Measurements from ENCODE around the gene EIF4G3. TPM values are rescaled to one million over a fixed set of nuclear protein-coding genes. Genes with fewer than 3 reads are reported as not detected.

EIF4G3 gene
- total RNA-seq, 1 donor from 2014 or later = 33.9 TPM

DNA sequence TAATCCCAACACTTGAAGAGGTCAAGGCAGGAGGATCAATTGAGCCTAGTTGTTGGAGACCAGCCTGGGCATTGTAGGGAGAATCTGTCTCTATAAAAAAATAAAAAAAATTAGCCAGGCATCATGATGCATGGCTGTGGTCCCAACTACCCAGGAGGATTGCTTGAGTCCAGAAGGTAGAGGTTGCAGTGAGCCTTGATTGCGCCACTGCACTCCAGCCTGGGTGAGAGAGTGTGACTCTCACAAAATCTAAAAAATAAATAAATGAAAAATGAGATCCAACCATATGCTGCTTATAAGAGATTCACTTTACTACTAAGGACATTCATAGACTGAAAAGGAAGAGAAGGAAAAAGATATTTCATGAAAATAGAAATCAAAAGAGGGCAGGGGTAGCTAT is 342.5 kb downstream of the EIF4G3 start:
- no peak for TF ChIP-seq CTCF (IDR thresholded peaks at IDR 0.05; ENCODE audit: borderline replicate concordance)
- Histone ChIP-seq H3K27me3 (ENCODE audit: low read depth) (no peaks in the 10 kb centered on the region), H3K36me3 (peaks cover 22% of the 10 kb centered on the region), H3K27ac (replicated peaks) (no peak overlapping the region), H3K4me1 (no peaks in the 10 kb centered on the region), H3K4me3 (no peak overlapping the region), H3K9me3 (replicated peaks) (no peaks in the 10 kb centered on the region)
- intact Hi-C loops (cut with micrococcal nuclease) = no loop called here
- no peak for DNase-seq

GRCh38 chr1:20830378-20830777 is 346.3 kb downstream of the EIF4G3 start:
- Histone ChIP-seq H3K36me3 (peaks cover 29% of the 10 kb centered on the region), H3K27ac (replicated peaks) (no peak overlapping the region), H3K27me3 (ENCODE audit: low read depth) (no peaks in the 10 kb centered on the region), H3K9me3 (replicated peaks) (no peaks in the 10 kb centered on the region), H3K4me1 (no peaks in the 10 kb centered on the region), H3K4me3 (no peak overlapping the region)
- no peak for TF ChIP-seq CTCF (IDR thresholded peaks at IDR 0.05; ENCODE audit: borderline replicate concordance)
- intact Hi-C loops (cut with micrococcal nuclease) = no loop called here
- DNase-seq = no peak

- DNase-seq = no peak
- Histone ChIP-seq H3K36me3 (peaks cover 29% of the 10 kb centered on the region), H3K27ac (replicated peaks) (no peak overlapping the region), H3K27me3 (ENCODE audit: low read depth) (no peaks in the 10 kb centered on the region), H3K4me1 (no peaks in the 10 kb centered on the region), H3K4me3 (no peak overlapping the region), H3K9me3 (replicated peaks) (no peaks in the 10 kb centered on the region)
- no peak for TF ChIP-seq CTCF (IDR thresholded peaks at IDR 0.05; ENCODE audit: borderline replicate concordance)
- intact Hi-C loops (cut with micrococcal nuclease) = no loop called here
These were observed 346.8 kb downstream of the EIF4G3 start for GRCh38 chr1:20829946-20830345.

- Histone ChIP-seq H3K4me3 (no peak overlapping the region), H3K27me3 (ENCODE audit: low read depth) (no peaks in the 10 kb centered on the region), H3K36me3 (peaks cover 32% of the 10 kb centered on the region), H3K9me3 (replicated peaks) (no peaks in the 10 kb centered on the region), H3K27ac (replicated peaks) (no peak overlapping the region), H3K4me1 (no peaks in the 10 kb centered on the region)
- TF ChIP-seq CTCF (IDR thresholded peaks at IDR 0.05; ENCODE audit: borderline replicate concordance) = no peak
- intact Hi-C loops (cut with micrococcal nuclease) = no loop called here
- DNase-seq = no peak
These were observed 347.2 kb downstream of the EIF4G3 start for GRCh38 chr1:20829531-20829930.

GRCh38 chr1:20823845-20824244 is 352.9 kb downstream of the EIF4G3 start:
- intact Hi-C loops (cut with micrococcal nuclease) = no loop called here
- Histone ChIP-seq H3K27me3 (ENCODE audit: low read depth) (no peaks in the 10 kb centered on the region), H3K4me1 (no peaks in the 10 kb centered on the region), H3K27ac (replicated peaks) (no peak overlapping the region), H3K36me3 (peaks cover 34% of the 10 kb centered on the region), H3K9me3 (replicated peaks) (no peaks in the 10 kb centered on the region), H3K4me3 (no peak overlapping the region)
- DNase-seq = no peak
- no peak for TF ChIP-seq CTCF (IDR thresholded peaks at IDR 0.05; ENCODE audit: borderline replicate concordance)

DNA sequence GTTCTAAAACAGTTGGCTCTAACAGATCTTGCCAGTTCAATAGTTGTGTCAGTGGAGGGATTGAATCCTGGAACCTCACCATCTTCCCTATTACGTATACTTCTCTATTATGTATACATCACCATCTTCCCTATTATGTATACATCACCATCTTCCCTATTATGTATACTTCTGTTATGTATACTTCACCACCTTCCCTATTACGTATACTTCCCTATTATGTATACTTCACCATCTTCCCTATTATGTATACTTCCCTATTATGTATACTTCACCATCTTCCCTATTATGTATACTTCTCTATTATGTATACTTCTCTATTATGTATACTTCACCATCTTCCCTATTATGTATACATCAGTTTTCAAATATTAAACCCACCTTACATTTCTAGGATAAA is 355.2 kb downstream of the EIF4G3 start:
- intact Hi-C loops (cut with micrococcal nuclease) = no loop called here
- H3K36me3 ChIP-seq = peaks cover 37% of the 10 kb centered on the region
- no peak overlapping the region for H3K27ac ChIP-seq (replicated peaks)
- no peaks in the 10 kb centered on the region for H3K9me3 ChIP-seq (replicated peaks)
- H3K4me1 ChIP-seq = no peaks in the 10 kb centered on the region
- no peak for DNase-seq
- TF ChIP-seq CTCF (IDR thresholded peaks at IDR 0.05; ENCODE audit: borderline replicate concordance) = no peak
- H3K27me3 ChIP-seq (ENCODE audit: low read depth) = no peaks in the 10 kb centered on the region
- no peak overlapping the region for H3K4me3 ChIP-seq
